SK-N-MC (cell line): ENCODE data around the gene OXTR.

Experiments
- EZH2 ChIP-seq: fragments of 200-600 bp; sonication (generic); IDR thresholded peaks from one replicate; pipeline ENCODE4 v1.6.1; 2017; ENCODE audit warnings: antibody characterized with exemption
- POLR2AphosphoS5 ChIP-seq: IDR thresholded peaks from 2 replicates; pipeline ENCODE4 v1.6.1; 2012; ENCODE audit warnings: mild to moderate bottlenecking, low read depth, low read length, borderline replicate concordance

- TF ChIP-seq POLR2AphosphoS5 (no peak), EZH2 (no peak)
These were observed 60.1 kb downstream of the OXTR start for GRCh38 chr3:8709287-8709686.
